H9 (cell line): Measurements from ENCODE around the gene ANKRD11. TPM values are rescaled to one million over a fixed set of nuclear protein-coding genes. Genes with fewer than 3 reads are reported as not detected.

ENCODE experiments used
- DNase-seq: peaks from one replicate; pipeline ENCODE4 v3.0.0-alpha.2; 2017
- H2AFZ ChIP-seq: one replicate; pipeline ENCODE4 v1.6.1; 2013; ENCODE audit warnings: mild to moderate bottlenecking, low read length, control low read depth, moderate library complexity
- H2AK5ac ChIP-seq: 2 replicates; pipeline ENCODE4 v1.6.1; 2013; ENCODE audit warnings: low read length, control low read depth, mixed read lengths; ENCODE audit not compliant: insufficient read length
- H2BK120ac ChIP-seq: one replicate; pipeline ENCODE4 v1.6.1; 2013; ENCODE audit warnings: low read depth, mild to moderate bottlenecking, low read length, control low read depth, inconsistent platforms; ENCODE audit not compliant: poor library complexity, severe bottlenecking
- H2BK12ac ChIP-seq: 2 replicates; pipeline ENCODE4 v1.6.1; 2013; ENCODE audit warnings: low read length, control low read depth, mixed read lengths, low read depth; ENCODE audit not compliant: insufficient read length
- H2BK15ac ChIP-seq: 2 replicates; pipeline ENCODE4 v1.6.1; 2013; ENCODE audit warnings: low read depth, low read length, control low read depth
- H2BK20ac ChIP-seq: one replicate; pipeline ENCODE4 v1.6.1; 2013; ENCODE audit warnings: low read depth, mild to moderate bottlenecking, low read length, control low read depth, inconsistent platforms; ENCODE audit not compliant: poor library complexity, severe bottlenecking
- H2BK5ac ChIP-seq: 2 replicates; pipeline ENCODE4 v1.6.1; 2013; ENCODE audit warnings: low read length, control low read depth, mixed read lengths; ENCODE audit not compliant: insufficient read length
- H3K14ac ChIP-seq: 2 replicates; pipeline ENCODE4 v1.6.1; 2013; ENCODE audit warnings: low read length, control low read depth; ENCODE audit not compliant: insufficient read depth
- H3K18ac ChIP-seq: 2 replicates; pipeline ENCODE4 v1.6.1; 2013; ENCODE audit warnings: low read depth, mild to moderate bottlenecking, mixed read lengths, low read length, control low read depth; ENCODE audit not compliant: insufficient read length
- H3K23ac ChIP-seq: 2 replicates; pipeline ENCODE4 v1.6.1; 2013; ENCODE audit warnings: low read length, control low read depth, mixed read lengths, low read depth; ENCODE audit not compliant: insufficient read length
- H3K23me2 ChIP-seq: 2 replicates; pipeline ENCODE4 v1.6.1; 2013; ENCODE audit warnings: low read depth, mild to moderate bottlenecking, mixed read lengths, low read length, control low read depth; ENCODE audit not compliant: insufficient read length, poor library complexity, severe bottlenecking
- H3K27ac ChIP-seq: 2 replicates; pipeline ENCODE4 v1.5.1; 2013; ENCODE audit warnings: low read length, control low read depth, mixed read lengths, low read depth; ENCODE audit not compliant: insufficient read length
- H3K27me3 ChIP-seq: 2 replicates; pipeline ENCODE4 v1.6.1; 2013; ENCODE audit warnings: low read length, control low read depth, inconsistent platforms; ENCODE audit not compliant: insufficient read depth
- H3K4ac ChIP-seq: 2 replicates; pipeline ENCODE4 v1.6.1; 2013; ENCODE audit warnings: low read depth, mild to moderate bottlenecking, control low read depth, inconsistent platforms, low read length, moderate library complexity
- H3K4me1 ChIP-seq: 2 replicates; pipeline ENCODE4 v1.6.1; 2013; ENCODE audit warnings: low read length, control low read depth, inconsistent platforms; ENCODE audit not compliant: insufficient read depth
- H3K4me2 ChIP-seq: 2 replicates; pipeline ENCODE4 v1.6.1; 2013; ENCODE audit warnings: low read length, control low read depth, mixed read lengths; ENCODE audit not compliant: insufficient read length, insufficient read depth
- H3K56ac ChIP-seq: 2 replicates; pipeline ENCODE4 v1.6.1; 2013; ENCODE audit warnings: low read depth, mild to moderate bottlenecking, mixed read lengths, low read length, control low read depth; ENCODE audit not compliant: insufficient read length
- H3K79me1 ChIP-seq: 2 replicates; pipeline ENCODE4 v1.6.1; 2013; ENCODE audit warnings: low read depth, mild to moderate bottlenecking, moderate library complexity, low read length, control low read depth, inconsistent platforms; ENCODE audit not compliant: insufficient read depth, poor library complexity, severe bottlenecking
- H3K79me2 ChIP-seq: 2 replicates; pipeline ENCODE4 v1.6.1; 2013; ENCODE audit warnings: low read length, control low read depth, inconsistent platforms; ENCODE audit not compliant: insufficient read depth
- H3K9ac ChIP-seq: 2 replicates; pipeline ENCODE4 v1.6.1; 2013; ENCODE audit warnings: low read length, control low read depth, mixed read lengths; ENCODE audit not compliant: insufficient read length; ENCODE audit errors: extremely low read depth
- H3K9me3 ChIP-seq: one replicate; pipeline ENCODE4 v1.6.1; 2013; ENCODE audit warnings: low read depth, low read length, inconsistent platforms; ENCODE audit not compliant: control insufficient read depth
- H3T11ph ChIP-seq: one replicate; pipeline ENCODE4 v1.6.1; 2013; ENCODE audit warnings: mild to moderate bottlenecking, low read length, control low read depth, inconsistent platforms
- H4K20me1 ChIP-seq: one replicate; pipeline ENCODE4 v1.6.1; 2013; ENCODE audit not compliant: control insufficient read depth, insufficient read length, insufficient read depth
- H4K5ac ChIP-seq: 2 replicates; pipeline ENCODE4 v1.6.1; 2013; ENCODE audit warnings: low read depth, mild to moderate bottlenecking, mixed read lengths, low read length, control low read depth; ENCODE audit not compliant: insufficient read length
- H4K8ac ChIP-seq: replicated peaks from 2 replicates; pipeline ENCODE4 v1.6.1; 2013; ENCODE audit warnings: low read length, control low read depth, mixed read lengths, low read depth; ENCODE audit not compliant: insufficient read length
- H4K91ac ChIP-seq: 2 replicates; pipeline ENCODE4 v1.6.1; 2013; ENCODE audit warnings: low read depth, mild to moderate bottlenecking, moderate library complexity, mixed read lengths, low read length, control low read depth; ENCODE audit not compliant: insufficient read length
- H3K27ac Mint-ChIP-seq, 3 experiments: 2 replicates in 2 of 3; 3 replicates in 1 of 3; pipeline ENCODE4 v1.8.0; 2020 to 2021; ENCODE audit warnings: mixed read lengths in 3 of 3, mild to moderate bottlenecking in 1 of 3, moderate library complexity in 1 of 3
- H3K27me3 Mint-ChIP-seq: 2 replicates; pipeline ENCODE4 v1.8.0; 2021; ENCODE audit warnings: low read depth, mild to moderate bottlenecking, moderate library complexity, mixed read lengths
- H3K36me3 Mint-ChIP-seq, 3 experiments: 2 replicates in 2 of 3; 3 replicates in 1 of 3; pipeline ENCODE4 v1.8.0; 2020 to 2021; ENCODE audit warnings: low read depth in 3 of 3, mixed read lengths in 3 of 3; ENCODE audit not compliant: insufficient read depth in 1 of 3
- H3K4me1 Mint-ChIP-seq, 2 experiments: 2 replicates each; pipeline ENCODE4 v1.8.0; 2020; ENCODE audit warnings: mixed read lengths in 2 of 2
- H3K4me3 Mint-ChIP-seq, 2 experiments: 2 replicates in 1 of 2; 3 replicates in 1 of 2; pipeline ENCODE4 v1.8.0; 2020 to 2021; ENCODE audit warnings: mild to moderate bottlenecking in 2 of 2, mixed read lengths in 2 of 2, moderate library complexity in 1 of 2
- H3K9me3 Mint-ChIP-seq, 2 experiments: 2 replicates in 1 of 2; 3 replicates in 1 of 2; pipeline ENCODE4 v1.8.0; 2020; ENCODE audit warnings: mild to moderate bottlenecking in 2 of 2, mixed read lengths in 2 of 2, moderate library complexity in 1 of 2
- CTCF ChIP-seq: fragments of 200-600 bp; sonication (generic); conservative IDR thresholded peaks from 3 replicates; pipeline ENCODE4 v1.8.0; 2021; ENCODE audit warnings: antibody characterized with exemption, mild to moderate bottlenecking
- WGBS: extraction: QIAGEN DNeasy Blood & Tissue Kit; methylation state at CpG from one replicate; pipeline ENCODE4 v1.1.7; 2013; ENCODE audit warnings: missing lambda C conversion rate, low lambda C conversion rate, mixed read lengths; ENCODE audit not compliant: insufficient read length; ENCODE audit errors: extremely low coverage; 5-methylcytosine and 5-hydroxymethylcytosine counted together
- total RNA-seq: library from RNA; stranded (reverse); gene quantifications from 2 replicates; pipeline ENCODE4 v1.2.1, GENCODE V29; 2021

Gene ANKRD11
- total RNA-seq, 1 experiment from 2014 or later: 181 TPM

DNA sequence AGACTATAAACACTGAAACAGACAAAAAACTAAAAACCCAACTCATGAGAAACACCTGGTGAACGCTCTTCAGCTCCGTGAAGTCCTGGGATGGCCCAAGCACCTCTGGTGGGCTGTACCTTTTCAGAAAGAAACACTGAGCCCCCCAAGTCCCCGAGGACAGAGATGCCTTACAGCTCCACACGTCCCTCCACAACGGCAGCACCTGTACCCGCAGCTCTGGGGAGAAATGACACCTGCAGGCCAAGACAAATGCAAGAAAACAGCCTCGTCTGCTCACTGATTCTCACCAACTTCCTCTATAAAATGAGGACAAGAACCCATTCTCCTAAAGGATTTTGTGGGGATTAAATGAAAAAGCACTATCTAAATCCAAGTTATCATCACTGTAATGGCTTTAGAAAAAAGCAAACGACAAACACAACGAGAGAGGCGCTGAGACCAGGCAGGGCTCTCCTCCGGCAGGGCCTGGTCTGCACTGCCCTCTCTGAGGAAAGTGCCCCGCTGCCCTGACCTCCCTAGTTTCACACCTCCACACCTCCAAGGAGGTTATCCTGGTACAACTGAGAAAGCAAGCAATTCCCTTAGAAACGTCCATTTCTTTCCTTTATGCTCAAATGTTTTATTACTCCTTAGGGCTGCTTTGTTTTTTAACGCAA, 158.0 kb downstream of the ANKRD11 start:
- H3K4me1 ChIP-seq: no peaks in the 10 kb centered on the region; the same call in 1 of the 2 replicates
- no peak overlapping the region for H2AFZ ChIP-seq
- no peak overlapping the region for H2BK120ac ChIP-seq
- H3K4ac ChIP-seq: no peak overlapping the region
- WGBS: no CpG with 5 or more reads among the region's 14 CpGs
- H4K20me1 ChIP-seq: peaks cover 6% of the 10 kb centered on the region
- H4K8ac ChIP-seq: no peak overlapping the region
- no peak overlapping the region for H3T11ph ChIP-seq
- no peak for TF ChIP-seq CTCF
- H3K18ac ChIP-seq: no peak overlapping the region
- no peak overlapping the region for H2BK12ac ChIP-seq
- no peak overlapping the region for H3K27ac ChIP-seq
- H3K9ac ChIP-seq: no peak overlapping the region
- no peak overlapping the region for H4K91ac ChIP-seq
- no peak overlapping the region for H3K4me2 ChIP-seq
- no peak overlapping the region for H3K23ac ChIP-seq
- peaks cover 54% of the 10 kb centered on the region for H3K79me2 ChIP-seq
- H2AK5ac ChIP-seq: no peak overlapping the region
- no peak for DNase-seq
- H2BK20ac ChIP-seq: no peak overlapping the region
- no peaks in the 10 kb centered on the region for H3K27me3 ChIP-seq
- H3K4me1 Mint-ChIP-seq: peaks cover 51 to 57% of the 10 kb centered on the region in 2 experiments
- no peak overlapping the region for H3K14ac ChIP-seq
- H3K9me3 ChIP-seq: no peaks in the 10 kb centered on the region
- peaks cover 4% of the 10 kb centered on the region for H3K79me1 ChIP-seq
- H4K5ac ChIP-seq: no peak overlapping the region
- no peaks in the 10 kb centered on the region for H3K9me3 Mint-ChIP-seq
- H3K56ac ChIP-seq: no peak overlapping the region
- H3K4me3 Mint-ChIP-seq: no peak overlapping the region
- H3K23me2 ChIP-seq: no peaks in the 10 kb centered on the region
- no peak overlapping the region for H2BK15ac ChIP-seq
- H2BK5ac ChIP-seq: no peak overlapping the region
- peak overlapping the region; percentile 51 to 85 (median 77) for H3K27ac Mint-ChIP-seq
- H3K36me3 Mint-ChIP-seq: peaks cover 0 to 3% (median 2%) of the 10 kb centered on the region in 3 experiments; a peak in 3 of 7 replicates
- peaks cover 2% of the 10 kb centered on the region; the same call in 1 of the 2 replicates for H3K27me3 Mint-ChIP-seq
